ENCODE results near the gene TMEM182.

The TMEM182 gene

GRCh38 chr2:102801858-102802699 lies 40.2 kb downstream of the TMEM182 start:
- no peak for DNase-seq (ENCODE audit: low spot score)

DNA sequence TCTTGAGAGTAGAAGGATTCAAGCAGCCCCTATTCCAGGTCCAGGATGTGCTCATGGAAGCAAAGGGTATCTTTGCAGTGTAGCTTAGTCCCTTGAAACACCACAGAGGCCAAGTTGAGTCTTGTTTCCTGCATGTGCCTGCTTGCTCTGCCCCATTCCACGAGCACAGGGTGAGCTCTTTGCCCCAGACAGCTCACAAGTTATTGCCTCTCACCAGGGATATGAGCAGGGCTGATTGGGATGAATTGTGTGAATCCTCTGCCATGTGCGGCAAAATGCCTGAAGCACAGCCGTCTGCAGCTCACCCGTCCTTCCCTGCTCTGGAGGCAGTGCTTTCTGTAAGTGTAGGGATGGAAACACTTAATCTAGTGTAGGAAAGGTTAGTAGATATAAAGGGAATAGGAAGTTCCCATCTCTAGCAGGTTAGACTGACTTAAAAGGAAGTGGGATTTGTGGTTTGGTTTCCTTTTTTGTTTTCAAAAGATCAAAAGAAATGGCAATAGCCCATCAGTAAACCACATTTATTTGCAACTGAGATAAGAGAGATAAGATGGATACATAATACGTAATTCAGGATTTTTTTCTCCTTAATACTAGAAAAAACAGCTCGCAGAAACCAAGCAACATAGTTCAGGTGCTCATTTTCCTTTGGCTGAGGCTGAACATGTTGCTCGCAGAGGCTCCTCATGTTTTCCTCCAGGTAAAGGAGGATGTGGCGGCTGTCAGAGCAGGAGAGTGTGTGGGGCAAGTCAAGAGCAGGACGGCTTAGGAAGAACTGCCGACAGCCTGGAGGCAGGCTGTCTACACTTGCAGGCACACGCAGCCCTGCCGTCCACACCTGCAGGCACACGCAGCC lies 41.4 kb downstream of the TMEM182 start:
- DNase-seq (ENCODE audit: low spot score), result no peak

GRCh38 chr2:102803897-102804217 lies 42.0 kb downstream of the TMEM182 start:
- no peak for DNase-seq (ENCODE audit: low spot score)

GRCh38 chr2:102806250-102806837 lies 44.5 kb downstream of the TMEM182 start:
- peak; percentile 17 for DNase-seq (ENCODE audit: low spot score)

GRCh38 chr2:102809291-102810189 lies 47.7 kb downstream of the TMEM182 start:
- DNase-seq (ENCODE audit: low spot score), result no peak

DNA sequence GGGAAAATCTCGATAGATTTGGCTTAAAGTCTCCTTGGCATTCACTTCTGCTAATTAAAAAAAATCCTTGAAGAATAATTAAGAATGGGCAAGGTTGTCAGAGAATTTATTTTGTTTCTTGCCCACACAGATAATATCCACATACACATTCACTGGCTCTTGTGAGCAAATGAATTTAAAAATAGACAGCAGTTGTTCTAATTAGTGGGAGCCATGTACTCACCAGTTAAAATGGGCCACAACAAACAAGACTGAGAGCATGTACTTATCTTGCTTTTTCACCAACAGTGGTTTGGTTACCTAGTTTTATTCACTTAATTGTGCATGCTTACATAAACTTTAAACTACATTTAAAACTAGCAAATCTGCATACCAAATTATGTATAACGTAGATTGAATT lies 53.5 kb downstream of the TMEM182 start:
- no peak for DNase-seq (ENCODE audit: low spot score)

DNA sequence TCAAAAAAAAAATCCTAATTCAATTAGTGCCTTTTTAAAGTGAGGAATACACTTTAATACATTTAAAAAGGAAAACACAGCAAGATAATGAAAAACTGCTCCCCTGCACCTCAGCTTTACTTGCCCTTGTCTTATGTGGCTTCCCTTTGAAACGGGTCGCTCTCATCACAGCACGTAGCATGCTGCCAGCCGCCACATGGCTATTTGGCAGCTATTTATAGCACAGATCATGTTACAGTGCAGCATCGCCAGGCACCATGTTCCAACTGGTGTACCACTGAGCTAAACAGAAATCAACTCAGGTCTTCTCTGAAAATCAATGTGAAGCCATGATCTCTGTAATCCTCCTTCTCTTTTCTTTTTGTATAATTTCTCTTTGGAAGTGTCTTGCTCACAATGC lies 65.1 kb downstream of the TMEM182 start:
- DNase-seq (ENCODE audit: low spot score), result no peak

- no peak for DNase-seq (ENCODE audit: low spot score)
Observed at GRCh38 chr2:102832789-102833188, 71.0 kb downstream of the TMEM182 start.

GRCh38 chr2:102834523-102835273 lies 72.9 kb downstream of the TMEM182 start:
- no peak for DNase-seq (ENCODE audit: low spot score)

DNA sequence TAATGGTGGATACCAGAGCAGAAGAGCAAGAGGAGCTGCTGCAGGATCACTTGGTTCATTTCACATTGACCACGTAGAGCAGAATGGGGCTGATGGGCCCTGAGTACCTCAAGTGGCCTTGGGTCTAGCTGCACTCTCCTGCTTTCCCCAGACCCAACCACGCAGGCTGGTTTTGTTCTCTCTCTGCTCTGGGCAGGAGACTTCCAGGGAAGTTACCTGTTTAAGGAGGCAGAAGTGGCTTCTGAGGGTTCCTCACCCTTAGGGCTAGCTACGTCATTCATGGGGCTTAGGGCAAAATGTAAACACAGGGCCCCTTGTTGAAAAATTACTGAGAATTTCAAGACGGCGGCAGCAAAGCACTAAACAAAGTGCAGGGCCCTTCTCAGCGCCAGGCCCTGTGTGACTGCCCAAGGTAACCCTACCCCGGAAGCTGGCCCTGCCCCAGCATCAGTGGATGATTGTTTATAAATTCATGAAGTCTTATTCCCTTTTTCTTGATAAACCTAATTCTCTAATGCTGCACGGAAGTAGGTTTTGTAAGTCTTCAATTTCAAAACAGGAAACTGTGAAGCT lies 75.9 kb downstream of the TMEM182 start:
- no peak for DNase-seq (ENCODE audit: low spot score)

DNA sequence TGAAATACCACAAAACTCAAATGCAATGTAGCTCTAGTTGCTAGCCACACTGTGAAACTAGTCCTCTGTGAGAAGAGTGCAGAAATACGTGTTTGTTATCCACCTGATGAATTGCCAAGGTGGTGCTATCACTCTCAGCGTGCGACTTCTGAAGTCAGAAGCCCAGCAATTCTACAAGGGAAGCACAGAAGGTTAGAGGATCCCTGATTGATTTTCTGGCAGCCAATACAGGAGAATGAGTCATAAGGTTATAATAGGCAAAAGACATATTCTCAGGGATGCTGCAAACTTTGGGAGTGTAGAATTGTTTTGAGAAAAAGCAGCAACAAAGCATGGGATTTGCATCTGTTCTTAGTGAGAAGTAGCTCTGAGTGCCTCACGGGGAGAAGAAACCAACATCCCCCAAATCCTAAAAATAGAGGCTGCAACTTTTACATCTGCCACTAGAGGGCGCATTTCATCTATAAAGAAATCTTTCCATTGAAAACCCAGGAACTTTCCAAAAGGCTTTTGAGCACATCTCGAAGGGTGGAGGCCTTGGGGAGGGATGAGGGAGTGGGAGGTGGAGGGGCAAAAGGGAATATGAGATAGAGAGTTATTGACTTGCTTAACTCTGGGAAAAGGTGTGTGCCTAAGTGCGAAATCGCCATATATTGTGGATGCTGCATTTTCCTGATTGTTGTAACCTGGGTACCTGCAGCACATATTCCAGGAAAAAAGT lies 78.0 kb downstream of the TMEM182 start:
- DNase-seq (ENCODE audit: low spot score), result peak; percentile 40

DNA sequence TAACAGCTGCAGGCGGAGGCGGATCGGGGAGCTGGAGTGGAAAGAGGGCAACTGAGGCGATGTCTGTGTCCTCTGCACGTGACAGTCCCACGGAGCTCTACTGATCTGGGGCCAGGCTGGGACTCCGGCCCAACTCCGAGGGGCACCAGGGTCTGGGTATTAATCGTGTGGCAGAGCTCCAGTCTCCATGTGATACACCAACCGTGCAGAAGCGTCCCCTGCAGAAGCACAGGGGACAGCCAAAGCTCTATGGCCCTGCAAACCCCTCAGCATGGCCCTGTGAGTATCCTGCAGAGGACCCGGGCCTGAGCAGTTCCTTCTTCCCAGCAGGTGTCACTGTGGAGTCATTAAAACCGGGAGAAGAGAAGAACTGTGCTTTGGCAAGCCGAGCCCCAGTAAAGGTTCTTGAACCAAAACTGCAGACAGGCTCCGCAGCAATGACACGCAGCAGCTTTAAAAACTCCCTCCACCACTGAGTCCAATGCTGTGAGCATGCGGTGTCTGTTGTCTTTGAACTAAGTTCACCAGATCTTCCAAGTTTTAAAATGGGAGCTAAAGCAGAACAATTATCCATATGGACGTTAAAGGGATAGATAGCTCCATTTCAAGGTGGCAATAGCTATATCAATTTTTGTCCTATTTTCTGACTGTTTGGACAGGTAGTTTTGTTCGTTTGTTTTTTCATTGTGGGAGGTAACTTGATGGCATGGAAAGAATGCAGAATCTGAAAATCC lies 79.4 kb downstream of the TMEM182 start:
- no peak for DNase-seq (ENCODE audit: low spot score)

DNA sequence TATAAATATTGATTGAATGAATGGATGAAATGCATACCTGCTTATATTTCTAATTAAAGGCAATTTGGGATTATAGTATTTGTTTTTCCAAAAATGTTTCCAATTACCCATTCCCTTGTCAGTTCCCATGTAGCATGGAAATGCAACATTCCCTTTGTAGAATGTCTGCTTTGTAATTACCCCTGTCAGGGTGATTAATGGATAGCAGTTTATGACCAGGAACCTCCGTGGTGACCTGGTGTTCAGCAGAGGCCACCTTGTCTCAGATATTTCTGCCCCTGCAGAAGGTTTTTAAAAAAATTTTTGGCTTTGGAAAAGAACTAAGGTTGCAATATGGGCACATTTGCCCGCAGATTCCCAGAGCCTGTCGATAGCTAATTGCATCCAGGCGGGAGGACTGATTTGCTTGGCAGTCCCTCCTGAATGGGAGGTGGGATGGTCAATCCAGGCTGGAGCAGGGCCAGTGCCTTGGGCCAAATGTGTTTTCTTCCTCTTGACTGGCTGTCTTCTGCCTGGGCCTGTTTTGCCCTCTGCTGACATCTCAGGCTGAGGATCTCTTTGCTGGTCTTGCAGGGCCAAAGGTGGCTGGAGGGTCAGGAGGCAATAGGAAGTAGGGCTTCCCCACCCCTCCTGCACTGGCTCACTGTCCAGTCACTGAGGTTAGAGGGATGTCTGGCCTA lies 82.1 kb downstream of the TMEM182 start:
- DNase-seq (ENCODE audit: low spot score), result no peak

DNA sequence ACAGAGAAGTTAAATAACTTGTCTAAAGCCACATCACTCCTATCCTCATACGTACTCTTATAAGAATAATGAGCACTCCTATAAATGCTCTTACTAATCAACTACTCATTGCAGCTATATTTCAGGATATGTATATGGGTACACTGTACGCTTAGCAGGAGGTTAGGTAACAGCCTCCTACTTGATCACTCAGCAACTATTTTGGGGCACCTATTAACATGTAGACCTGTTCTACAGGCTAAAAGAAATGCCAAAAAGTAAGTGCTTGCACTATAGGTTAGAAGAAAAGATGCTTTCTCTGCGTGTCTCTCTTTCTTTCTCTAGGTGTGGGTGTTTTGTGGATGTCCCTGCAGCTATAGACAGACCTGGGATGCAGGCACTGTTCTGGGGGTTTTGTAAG lies 83.1 kb downstream of the TMEM182 start:
- DNase-seq (ENCODE audit: low spot score), result no peak

DNA sequence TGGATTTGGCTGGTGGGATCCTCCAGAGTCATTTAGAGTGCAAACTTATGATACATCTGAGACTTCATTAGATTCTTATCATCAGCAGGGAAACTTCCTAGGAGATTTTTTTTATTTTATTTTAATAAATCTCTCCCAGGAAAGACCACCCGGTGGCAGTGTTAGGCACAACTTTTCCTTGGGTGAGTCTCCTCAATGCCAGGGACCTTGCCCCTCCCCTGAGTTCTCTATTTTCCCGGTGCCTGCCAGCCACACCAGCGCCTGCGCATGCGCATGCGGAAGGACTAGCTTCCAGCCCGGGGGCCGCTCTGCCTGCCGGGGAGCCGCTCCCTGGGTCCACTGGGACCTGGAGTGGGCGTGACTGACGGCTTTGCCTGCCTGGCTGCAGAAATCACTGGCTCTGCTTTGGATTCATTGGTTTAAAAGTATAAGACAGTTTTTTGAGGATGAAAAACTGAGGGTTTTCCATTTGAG lies 86.6 kb downstream of the TMEM182 start:
- no peak for DNase-seq (ENCODE audit: low spot score)

DNA sequence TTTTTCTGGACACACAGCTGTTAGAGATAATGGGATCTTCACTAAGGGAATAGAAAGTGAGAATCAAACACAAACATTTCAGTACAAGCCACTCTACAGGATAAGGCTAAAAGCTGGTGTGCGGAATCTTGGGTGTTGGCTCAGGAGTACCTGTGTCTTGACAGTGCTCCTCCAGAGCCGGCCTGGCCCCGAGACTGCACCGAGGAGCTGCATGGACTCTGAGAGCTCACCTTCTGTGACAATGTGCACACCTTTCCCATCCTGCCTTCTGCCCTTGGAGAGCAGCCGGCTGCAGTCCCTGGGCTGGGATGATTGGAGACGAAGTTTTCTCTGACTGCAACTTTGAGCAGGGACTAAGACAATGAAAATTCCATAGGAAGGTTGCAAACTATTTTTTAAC lies 89.1 kb downstream of the TMEM182 start:
- DNase-seq (ENCODE audit: low spot score), result no peak

GRCh38 chr2:102852867-102853266 lies 91.0 kb downstream of the TMEM182 start:
- DNase-seq (ENCODE audit: low spot score), result no peak
